Hematopoietic multipotent progenitor cell treated with erythropoietin and hydrocortisone succinate and interleukin-3 and kit ligand, for 6 days (in vitro differentiated cells): ENCODE measurements around the gene GPR157.
"Not testable (repeated sequence)": the region's sequence is repeated elsewhere in the genome, so short reads cannot be mapped to it uniquely, and the experiment has no call there.

Experiments used
- DNase-seq: peaks from one replicate; pipeline ENCODE4 v3.0.0-alpha.2; 2015

Gene GPR157

DNA sequence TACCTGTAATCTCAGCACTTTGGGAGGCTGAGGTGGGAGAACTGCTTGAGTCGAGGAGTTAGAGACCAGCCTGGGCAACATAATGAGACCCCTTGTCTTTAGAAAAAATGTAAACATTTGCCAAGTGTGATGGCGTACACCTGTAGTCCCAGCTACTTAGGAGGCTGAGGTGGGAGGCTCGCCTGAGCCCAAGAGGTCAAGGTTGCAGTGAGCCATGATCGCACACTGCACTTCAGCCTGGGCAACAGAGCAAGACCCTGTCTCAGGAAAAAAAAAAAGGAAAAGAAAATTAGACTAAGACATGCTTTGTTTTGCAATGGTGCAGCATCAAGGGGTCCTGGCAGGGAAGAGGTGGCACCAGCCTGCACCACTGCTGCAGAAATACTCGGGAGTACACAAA, 16.8 kb upstream of the GPR157 start:
- DNase-seq, result no peak

DNA sequence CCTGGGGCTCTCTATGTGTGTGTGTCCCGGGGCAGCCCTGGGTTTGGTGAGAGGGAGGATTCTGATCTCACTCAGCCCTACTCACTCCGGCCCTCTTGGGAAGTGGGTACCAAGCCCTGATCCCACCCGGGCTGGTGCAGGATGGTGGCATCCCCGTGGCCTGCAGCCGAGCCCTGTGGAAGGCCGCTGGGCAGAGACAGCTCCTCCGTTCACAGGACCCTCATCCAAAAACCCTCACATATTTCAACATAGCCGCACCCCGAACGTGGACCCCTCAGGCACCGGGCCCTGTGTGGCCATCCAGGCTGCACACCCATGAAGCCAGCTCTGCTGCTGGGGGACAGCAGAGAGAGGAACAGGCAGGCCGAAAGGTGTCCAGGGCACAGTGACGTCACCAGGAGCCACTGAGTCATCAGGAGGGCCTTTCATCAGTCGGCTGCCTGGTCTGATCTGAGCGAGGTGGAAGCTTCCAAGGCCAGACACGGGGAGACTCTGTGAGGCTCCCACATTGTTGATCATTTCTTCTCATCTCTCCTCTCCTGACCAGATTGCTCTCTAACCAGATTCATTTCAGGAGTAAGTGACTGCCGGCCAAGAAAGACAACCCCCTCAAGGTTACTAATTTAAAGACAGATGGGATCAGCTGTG, 16.2 kb upstream of the GPR157 start:
- DNase-seq, result no peak

DNA sequence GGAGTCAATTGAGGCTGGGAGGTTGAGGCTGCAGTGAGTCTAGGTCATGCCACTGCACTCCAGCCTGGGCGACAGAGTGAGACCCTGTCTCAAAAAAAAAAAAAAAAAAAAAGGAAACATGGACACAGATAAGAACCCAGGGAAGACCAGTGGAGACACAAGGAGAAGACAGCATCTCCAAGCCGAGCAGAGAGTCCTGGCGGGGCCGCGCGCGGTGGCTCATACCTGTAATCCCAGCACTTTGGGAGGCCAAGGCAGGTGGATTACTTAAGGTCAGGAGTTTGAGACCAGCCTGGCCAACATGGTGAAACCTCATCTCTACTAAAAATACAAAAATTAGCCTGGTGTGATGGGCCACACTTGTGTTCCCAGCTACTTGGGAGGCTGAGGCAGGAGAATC, 15.6 kb upstream of the GPR157 start:
- DNase-seq, result not testable (repeated sequence)

DNA sequence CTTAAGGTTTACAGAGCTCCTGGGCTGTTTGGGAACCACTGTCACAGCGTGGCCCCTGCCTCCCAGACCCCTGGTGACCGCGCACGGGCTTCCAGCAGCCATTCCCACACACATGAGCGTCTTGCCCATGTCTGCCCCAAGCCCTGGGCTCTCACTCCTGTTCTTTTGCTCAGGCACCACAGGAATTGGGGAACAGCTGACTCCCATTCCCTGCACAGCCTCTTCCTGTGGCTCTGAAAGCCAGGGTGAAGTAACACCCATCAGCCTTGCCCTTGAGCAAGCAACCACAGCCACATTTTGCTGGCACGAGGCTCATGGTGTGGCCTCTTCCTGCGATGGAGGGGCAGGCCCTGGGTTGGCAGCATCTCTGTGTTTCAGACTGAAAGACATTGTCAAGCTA, 14.3 kb upstream of the GPR157 start:
- peak; percentile 48 for DNase-seq

DNA sequence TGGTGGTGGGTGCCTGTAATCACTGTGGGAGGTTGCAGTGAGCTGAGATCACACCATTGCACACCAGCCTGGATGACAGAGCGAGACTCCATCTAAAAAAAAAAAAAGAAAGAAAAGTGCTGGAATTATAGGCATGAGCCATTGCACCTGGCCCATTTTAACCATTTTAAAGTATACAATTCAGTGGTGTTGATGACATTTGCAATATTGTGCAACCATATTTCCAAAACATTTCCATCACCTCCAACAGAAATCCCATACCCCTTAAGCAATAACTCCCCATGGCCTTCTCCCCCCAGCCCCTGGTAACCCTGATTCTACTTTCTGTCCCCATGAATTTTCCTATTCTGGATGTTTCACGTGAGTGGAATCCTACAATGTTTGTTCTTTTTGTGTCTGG, 11.0 kb upstream of the GPR157 start:
- no peak for DNase-seq

DNA sequence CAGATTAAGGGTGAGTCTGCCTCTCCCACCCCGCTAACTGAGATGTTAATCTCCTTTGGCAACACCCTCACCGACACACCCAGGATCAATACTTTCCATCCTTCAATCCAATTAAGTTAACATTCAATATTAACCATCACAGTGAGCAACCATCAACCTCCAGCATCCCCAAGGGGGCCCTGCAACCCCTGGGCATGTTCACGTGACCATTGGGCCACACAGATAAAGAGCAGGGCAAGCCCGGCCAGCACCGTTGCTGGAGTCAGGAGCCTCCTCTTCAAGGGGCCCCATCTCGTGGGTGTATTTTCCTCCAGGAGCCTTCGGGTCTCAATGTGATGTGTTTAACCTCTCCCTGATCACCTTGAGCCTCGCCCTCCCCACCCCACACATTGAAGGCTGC, 8.0 kb upstream of the GPR157 start:
- no peak for DNase-seq

DNA sequence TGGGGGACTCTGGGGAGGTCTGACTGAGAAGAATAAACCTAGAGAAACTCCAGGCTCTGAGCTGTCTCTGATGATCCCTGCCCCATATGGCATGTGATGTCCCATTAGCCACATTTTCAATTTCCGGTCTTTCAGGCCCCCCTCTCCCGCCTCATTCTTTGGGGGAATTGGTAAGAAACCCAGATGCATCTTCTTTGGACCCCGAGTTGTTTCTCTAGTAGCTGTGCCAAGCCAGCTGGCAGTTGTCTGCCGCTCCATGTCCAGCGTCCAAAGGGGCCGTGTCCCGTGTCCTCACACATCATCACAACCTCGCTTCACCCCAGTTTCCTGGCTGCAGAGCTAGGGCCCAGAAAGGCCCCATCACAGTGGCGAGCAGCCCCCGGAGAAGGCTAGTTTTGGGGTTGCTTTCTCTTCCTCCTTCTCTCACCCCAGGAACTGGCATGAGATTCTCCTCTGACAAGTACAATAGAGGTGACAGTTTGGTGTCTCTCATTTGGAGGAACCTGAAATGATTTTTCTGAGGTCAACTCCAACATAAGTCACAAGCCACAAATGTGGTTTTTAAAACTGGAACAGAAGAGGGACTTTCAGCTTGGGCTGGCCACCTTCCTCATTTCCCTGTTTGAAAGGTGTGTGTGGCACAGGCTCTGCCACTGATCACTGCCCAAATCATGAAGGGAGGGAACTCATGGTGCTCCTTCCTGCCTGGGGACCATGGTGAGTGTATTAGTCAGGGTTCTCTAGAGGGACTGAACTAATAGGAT, 6.4 kb upstream of the GPR157 start:
- peak; percentile 19 for DNase-seq

DNA sequence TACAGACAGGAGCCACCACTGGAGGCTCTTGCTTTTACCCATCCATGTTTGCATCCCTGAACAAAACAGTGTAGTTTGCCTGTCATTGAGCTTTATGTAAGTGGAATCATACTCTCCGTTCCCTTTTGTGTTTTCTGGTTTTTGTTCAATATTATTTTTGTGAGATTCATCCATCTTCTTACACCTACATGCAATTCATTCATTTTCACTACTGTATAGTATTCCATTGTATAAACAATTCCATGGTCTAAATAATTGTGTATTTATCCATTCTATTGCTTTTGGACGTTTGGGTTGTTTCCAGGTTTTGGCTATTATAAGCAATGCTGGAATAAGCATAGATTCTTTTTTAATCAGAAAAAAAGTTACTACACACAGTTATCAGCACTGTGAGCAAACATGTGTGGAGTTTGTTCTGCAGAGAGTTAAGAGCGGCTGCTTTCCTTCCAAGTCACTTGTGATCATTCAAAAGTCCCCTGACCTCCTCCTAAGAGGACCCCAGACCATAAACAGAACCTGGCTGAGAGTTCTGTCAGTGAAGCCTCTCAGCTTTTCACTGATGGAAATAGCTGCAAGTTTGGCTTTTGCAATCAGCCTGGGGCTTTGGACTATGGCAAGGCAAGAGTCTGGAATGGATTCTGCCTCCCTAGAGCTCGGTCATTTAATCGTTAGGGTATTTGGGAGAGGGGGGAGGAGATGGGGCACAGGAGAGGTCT, 5.1 kb upstream of the GPR157 start:
- DNase-seq, result no peak

DNA sequence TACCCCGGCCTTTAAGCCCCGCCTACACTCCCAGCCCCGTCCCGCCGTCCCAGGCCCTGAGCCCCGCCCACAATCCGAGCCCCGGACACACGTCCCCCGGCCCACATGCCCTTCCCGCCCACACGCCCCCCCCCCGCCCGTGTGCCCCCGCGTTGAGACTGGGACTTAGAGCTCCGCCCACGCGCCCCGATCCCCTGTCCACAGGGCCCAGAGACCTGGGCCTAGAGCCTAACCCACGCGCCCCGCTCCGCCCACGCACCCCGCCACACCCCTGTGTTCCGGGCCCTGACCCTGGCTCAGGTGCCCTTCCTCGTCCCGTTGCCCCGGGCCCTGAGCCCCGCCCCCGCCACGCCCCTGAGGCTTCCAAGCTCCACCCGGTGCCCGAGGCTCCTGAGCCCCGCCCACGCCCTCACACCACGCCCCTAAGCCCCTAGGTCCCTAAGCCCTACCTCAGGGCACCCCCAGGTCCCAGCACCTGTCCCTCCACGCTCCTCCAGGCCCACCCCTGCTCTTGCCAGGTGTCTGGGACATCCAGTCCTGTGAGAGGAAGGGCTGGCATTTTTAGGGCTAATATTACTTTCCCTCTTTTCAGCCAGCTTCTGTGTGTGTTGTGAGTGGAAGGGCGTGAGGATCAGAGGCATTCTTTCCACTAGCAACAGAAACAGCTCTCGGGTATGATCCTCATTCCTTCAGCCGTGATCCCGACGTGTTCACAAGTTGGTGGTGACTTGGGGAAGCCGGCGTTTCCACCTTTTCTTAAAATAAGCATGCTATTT, 552 bp upstream of the GPR157 start:
- DNase-seq, result peak; percentile 83

DNA sequence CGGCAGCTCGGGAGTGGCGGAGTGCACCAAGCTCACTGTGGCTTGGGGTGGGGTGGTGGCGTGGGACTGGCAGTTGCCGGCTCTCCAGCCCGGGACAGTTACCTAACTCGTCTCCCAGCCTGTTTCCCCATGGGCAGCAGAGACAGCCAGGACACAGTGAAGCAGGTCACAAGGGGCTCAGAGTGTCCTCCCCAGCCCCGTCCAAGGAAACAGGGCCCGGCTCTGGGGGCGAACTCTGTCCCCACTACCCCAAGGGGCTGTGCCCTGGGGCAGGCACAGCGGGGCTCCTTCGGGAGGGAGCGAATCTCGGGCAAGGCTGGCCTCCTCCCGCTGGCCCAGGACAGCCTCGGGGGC, 759 bp downstream of the GPR157 start:
- DNase-seq, result no peak

DNA sequence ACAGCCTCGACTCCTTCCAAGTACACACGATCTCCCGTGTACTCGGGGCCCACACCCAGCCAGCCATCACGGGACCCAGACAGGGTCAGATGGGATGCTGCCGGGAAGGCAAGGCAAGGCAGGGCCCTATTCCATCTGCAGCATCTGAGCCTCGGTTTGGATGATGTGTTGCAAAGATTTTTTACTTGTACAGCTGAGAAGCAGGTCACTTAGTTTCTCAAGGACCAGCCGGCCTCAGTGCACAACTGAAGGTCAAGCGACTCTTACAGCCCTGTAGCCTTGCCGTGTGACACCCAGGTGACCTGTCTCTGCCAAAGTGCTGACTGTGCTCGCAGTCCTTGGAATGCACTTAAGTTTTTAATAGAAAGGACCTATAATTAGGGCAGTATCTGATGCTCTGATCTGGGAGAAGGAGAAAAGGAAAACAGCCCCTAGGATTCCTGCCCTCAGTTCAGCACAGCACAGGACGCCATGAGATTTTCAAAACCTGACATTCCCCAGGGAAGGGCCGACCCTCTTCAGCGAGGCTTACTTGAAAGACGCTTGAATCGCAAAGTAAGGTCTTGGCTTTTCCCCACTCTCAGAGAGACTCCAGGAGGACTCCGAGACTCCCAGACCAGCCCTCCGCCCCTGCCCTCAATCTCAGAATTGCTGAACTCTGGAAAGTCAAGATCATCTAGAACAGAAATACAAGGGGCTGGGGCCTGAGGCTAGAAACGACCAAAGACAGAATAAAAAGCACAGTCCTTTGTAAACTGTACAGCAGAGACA, 1.3 kb downstream of the GPR157 start:
- DNase-seq, result no peak

DNA sequence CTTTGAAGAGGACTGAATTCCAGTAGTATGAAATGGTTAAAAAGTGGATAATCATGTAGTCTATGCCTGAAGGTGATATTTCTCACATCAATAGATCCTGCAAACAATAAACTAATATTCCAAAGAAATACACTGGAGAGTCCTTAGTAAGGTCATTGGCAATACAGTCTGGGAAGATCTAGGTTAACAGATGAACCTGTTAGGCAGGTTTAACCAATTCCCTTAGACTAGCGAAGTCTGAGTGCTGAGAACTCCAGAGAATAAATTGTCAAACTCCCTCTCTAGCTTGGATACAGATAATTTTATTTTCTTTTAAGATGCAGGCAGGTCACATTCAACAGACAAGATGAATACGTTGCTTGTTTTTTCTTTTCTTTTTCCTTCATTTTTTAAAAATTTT, 2.4 kb downstream of the GPR157 start:
- no peak for DNase-seq

DNA sequence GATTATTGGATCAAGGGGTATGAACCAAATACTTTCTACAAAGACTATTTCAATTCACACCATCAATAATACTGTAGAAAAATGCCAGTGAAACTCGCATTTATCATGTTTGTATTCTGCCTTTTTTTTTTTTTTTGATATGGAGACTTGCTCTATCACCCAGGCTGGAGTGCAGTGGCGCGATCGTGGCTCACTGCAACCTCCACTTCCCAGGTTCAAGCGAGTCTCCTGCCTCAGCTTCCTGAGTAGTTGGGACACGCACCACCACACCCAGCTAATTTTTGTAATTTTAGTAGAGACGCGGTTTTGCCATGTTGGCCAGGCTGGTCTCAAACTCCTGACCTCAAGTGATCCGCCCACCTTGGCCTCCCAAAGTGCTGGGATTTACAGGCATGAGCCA, 3.1 kb downstream of the GPR157 start:
- not testable (repeated sequence) for DNase-seq

DNA sequence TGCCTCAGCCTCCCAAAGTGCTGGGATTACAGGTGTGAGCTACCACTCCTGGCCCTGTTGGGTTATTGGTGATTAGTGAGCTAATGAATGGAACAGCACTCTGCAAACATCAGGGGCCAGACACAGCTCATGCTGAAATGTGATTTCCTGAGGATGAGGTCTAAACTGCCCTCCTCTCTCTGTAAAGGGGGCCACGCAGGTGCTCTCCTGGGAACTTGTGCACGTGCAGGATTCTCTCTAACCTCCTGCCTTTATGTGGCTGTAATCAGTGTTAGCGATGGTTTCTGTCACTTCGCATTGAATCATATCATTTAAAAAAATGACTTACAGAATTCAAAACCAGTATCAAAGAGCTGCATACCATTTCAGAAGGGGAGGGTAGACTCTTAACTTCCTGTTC, 3.6 kb downstream of the GPR157 start:
- no peak for DNase-seq

DNA sequence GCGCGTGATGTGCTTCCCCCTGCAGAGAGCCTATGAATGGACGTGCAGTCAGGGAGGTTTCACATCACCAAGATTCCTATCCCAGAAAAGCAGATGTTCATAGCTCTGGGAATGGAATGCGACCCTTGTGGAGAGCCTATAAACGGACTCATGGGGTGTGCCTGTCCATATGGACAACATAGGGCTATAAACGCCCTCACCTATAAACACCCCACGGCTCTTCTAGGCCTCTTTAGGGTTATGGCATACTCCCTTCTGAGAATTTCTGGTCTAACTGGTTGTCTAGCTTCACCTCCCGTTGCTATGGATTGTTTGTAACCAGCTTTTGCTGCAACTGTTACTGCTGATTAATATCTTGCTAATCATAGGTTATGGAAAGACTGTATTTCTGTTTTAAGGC, 4.5 kb downstream of the GPR157 start:
- DNase-seq, result not testable (repeated sequence)

DNA sequence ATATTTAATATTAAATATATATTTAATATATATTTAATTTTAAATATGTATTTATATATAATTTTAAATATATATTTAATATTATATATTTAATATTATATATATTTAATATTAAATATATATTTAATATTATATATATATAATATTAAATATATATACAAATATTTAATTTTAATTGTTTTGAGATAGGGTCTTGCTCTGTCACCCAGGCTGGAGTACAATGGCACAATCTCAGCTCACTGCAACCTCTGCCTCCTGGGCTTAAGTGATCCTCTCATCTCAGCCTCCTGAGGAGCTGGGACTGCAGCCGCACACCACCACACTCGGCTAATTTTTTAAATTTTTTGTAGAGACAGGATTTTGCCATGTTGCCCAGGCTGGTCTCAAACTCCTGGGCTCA, 5.2 kb downstream of the GPR157 start:
- DNase-seq, result not testable (repeated sequence)

DNA sequence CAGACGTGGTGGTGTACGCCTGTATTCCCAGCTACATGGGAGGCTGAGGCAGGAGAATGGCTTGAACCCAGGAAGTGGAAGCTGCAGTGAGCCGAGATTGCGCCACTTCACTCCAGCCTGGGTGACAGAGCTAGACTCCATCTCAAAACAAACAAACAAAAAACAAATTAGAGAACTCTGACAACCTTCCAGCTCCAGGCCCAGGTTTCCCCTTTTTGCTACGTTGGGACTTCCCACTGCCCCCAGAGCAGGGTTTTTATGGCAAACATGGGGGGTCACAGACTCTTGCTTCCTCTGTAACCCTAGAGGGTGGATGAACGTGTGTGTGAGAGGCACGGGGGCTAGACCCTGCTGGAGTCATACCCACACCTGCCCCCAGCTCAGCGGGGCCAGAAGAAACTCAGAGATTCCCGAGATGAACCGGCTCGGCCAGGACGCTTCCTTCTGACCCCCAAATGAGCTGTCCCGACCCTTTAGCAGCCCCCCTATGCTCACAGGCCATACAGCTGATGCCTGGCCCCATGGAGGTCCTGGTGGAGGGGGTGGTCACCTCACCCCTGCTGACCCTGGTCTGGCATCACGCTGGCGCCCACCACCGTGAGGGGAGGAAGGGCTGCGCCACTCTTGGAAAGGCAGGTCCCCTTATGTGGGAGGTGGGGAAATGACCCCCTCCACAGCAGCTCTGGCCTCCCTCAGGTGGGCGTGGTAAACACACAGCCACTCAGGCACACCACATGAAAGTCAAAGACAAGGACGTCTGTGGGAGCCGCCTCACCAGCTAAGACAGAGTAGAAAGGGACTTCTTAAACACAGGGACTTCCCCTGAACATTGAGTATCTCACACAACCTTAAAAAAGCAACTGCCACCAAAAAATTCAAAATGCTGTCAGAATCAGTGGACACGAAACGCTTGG, 7.1 kb downstream of the GPR157 start:
- no peak for DNase-seq

DNA sequence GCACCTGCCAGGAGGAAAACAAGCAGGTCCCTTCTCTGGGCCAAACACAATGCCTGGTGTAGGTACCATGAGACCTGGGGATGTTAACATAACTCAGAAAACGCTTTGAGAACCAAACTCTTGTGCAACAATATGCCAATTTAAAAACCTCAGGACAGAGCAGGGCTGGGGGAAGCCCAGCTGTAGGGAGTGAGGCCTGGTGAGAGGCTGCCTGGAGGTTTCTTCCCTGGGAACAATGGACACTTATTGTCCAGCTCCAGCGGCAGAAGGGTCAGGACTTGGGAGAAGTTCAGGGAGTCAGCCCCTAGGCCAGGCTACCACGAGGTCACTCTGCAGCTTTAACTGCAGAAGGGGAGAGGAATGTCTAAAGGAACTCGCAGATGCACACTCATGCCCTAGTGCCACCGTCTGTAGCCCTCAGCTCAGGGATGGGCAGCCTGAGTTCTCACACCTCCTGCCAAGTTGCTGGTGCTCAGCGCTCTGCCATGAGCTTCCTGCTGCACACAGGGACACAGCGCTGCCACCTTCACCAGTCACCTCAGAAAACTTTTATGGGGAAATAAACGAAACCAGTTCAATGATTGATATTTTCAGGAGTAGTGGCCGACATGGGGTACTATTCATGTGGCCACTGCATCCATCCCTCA, 8.5 kb downstream of the GPR157 start:
- no peak for DNase-seq

DNA sequence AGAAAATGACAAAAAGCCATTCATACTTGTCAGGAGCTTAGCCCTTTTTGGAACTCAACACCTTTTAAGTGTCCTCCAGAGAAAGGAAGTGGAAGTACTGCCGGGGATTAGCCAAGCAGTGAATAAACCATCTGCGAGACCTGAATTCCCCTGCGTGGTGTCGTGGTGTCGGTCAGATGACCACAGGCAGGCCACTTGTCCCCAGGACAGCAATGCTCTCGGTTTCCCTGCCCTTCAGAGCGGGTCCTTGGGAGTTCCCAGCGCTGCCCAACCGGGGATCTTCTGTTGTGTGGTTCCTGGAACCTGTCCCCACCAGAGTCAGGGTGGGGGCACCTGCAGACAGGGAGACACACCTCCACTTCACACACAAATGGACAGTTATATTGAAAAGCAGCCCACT, 9.2 kb downstream of the GPR157 start:
- DNase-seq, result no peak

DNA sequence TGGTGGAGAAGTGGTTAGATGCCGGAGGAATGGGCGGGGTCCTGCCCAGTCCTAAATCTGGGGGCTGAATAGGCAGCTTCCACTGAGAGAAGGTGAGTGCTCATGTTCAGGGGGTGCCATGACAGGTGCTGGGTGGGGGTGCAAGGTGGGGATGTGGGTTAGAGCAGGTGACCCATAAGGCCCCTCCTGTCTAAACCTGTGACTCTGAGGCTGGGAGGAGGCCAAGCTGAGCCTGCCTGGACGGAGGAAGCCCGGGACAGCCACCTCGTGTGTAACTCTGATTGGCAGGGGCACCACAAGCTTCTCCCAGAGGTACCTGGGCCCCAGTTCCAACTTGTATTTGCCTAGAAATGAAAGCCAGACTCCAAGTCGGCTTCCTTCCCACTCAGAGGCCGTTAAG, 10.7 kb downstream of the GPR157 start:
- no peak for DNase-seq
